RWPE1 (cell line): ENCODE data around the gene CCNY.
"Not testable (repeated sequence)": the region's sequence is repeated elsewhere in the genome, so short reads cannot be mapped to it uniquely, and the experiment has no call there.

Source experiments
- CTCF ChIA-PET: fragments of 350-600 bp; sonication (Branson Sonifier 250); formaldehyde crosslinking; extraction: SDS; loops from one replicate; lab custom pipeline; 2021; lab: Yijun Ruan, JAX
- POLR2A ChIA-PET: fragments of 400-600 bp; formaldehyde crosslinking; extraction: SDS; loops from one replicate; lab custom pipeline; 2020; ENCODE audit warnings: antibody characterized with exemption; ENCODE audit not compliant: low non-redundant PET; lab: Yijun Ruan, JAX
- DNase-seq: peaks from one replicate; pipeline ENCODE4 v3.0.0; 2012; ENCODE audit warnings: low spot score
- H3K27ac ChIP-seq: fragments of 450-650 bp; 2 replicates; pipeline ENCODE4 v1.5.1; 2017
- TF ChIP-seq, protein P1 (sequence below): fragments of 450-650 bp; conservative IDR thresholded peaks from 2 replicates; pipeline ENCODE4 v1.5.1; 2017; ENCODE audit warnings: low read depth, mild to moderate bottlenecking

Gene CCNY

DNA sequence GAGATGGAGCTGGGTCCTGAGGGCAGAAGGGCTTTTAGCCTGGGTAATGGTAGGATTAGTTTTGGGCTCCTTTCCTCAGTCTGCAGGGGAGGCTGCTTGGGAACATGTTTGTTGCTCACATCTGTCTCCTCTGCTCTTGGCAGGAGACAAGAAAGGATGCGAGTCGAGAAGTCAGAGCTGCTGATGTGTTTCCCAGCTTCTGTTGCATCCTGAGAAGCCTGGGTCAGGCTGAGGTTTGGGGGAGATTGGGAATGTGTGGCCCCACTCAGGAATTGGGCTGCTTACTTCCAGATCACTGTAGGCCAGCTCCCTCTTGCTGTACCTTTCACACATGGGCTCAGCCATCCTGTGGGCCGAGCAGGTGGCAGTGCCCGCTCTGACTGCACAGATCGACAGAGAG is 79.2 kb downstream of the CCNY start:
- TF ChIP-seq, protein P1, sequence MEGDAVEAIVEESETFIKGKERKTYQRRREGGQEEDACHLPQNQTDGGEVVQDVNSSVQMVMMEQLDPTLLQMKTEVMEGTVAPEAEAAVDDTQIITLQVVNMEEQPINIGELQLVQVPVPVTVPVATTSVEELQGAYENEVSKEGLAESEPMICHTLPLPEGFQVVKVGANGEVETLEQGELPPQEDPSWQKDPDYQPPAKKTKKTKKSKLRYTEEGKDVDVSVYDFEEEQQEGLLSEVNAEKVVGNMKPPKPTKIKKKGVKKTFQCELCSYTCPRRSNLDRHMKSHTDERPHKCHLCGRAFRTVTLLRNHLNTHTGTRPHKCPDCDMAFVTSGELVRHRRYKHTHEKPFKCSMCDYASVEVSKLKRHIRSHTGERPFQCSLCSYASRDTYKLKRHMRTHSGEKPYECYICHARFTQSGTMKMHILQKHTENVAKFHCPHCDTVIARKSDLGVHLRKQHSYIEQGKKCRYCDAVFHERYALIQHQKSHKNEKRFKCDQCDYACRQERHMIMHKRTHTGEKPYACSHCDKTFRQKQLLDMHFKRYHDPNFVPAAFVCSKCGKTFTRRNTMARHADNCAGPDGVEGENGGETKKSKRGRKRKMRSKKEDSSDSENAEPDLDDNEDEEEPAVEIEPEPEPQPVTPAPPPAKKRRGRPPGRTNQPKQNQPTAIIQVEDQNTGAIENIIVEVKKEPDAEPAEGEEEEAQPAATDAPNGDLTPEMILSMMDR: no peak
- CTCF ChIA-PET: interaction anchor here (0.6 kb wide), 2 partner anchors 51 to 171 kb away, joined by 3 to 5 read pairs; no protein-coding TSS in a partner anchor
- POLR2A ChIA-PET: no interaction called here
- no peak overlapping the region; the same call in 1 of the 2 replicates for H3K27ac ChIP-seq
- DNase-seq: no peak

DNA sequence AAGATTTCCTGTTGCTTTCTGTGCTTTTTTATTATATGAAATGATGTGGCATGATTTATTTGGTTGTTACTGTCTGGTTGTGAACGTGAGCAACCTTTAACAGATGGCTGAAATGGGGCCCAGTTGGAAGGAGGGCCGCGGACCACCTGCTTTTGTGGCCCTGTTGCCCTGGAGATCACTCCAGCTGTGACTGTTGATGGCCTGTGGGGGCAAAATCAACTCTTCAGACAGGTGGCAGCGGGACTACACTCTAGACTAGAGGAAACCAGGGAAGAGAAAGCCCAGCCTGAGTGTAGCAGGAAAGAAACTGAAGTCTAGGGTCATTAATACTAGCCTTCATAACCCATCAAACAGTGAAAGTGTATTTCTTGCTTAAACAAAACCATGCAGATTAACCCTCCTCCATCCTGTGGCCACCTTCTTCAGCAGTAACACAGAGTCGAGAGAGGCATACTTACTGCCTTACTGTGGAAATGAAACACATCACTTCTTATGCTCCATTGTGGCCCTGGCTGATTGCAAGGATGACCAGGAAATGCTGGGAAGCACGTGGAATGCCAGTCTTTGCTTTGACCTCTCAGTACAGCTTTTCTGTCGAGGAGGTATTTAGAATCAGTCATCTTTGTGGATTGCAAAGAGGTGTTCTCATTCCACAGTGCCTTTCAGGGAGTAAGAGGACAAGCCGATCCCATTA is 80.5 kb downstream of the CCNY start:
- CTCF ChIA-PET: no interaction called here
- no peak for DNase-seq
- TF ChIP-seq, protein P1: no peak
- POLR2A ChIA-PET: no interaction called here
- H3K27ac ChIP-seq: no peak overlapping the region

DNA sequence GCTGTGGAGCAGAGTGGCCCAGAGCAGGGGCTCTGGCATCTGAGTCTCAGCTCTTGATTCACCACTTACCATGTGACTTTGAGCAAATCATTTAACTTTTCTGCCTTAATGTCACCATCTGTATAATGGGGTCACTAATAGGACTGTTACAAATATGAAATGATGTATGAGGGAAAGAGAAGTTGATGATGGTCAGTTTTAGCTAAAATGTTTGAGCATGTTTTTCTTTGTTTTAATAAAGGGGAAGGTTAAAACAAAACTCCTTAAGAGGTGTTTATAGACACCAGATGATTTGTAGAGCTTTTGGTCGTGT is 81.0 kb downstream of the CCNY start:
- ChIA-PET CTCF (no interaction called here), POLR2A (no interaction called here)
- H3K27ac ChIP-seq: no peak overlapping the region
- no peak for DNase-seq
- TF ChIP-seq, protein P1: no peak

DNA sequence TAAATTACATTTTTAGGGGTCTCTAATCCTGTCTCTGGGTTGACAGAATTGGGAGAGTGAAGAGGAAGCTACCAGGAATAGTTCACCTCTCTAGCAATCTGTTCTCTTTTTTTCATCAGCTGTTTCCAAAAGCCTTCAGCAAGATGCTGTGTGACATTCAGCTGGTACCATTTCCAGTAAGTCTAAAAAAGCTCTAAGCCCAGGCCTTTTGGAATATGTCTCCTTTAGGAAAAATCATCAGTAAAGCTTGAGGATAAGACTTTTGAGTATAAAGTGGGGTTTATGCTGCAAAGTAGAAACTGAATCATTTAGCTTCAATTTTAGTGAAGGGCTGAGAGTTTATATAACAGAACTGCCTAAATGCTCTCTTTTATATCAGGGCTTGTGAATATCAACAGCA is 81.5 kb downstream of the CCNY start:
- ChIA-PET POLR2A (no interaction called here), CTCF (no interaction called here)
- H3K27ac ChIP-seq: no peak overlapping the region
- TF ChIP-seq, protein P1: no peak
- DNase-seq: no peak

DNA sequence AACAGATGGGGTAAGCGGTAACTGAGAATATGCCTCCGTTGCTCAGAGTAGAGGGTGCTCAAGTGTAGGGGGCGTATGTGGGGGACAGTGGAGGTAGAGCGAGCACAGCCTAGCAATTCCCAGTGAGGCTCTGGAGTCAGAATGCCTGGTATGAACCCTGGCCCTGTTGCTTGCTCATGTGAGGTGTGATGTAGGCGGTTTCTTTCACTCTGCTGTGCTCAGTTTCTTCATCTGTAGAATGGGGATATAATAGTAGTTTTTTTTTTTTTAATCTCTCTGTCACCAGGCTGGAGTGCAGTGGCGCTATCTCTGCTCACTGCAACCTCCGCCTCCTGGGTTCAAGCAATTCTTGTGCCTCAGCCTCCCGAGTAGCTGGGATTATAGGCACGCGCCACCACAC is 82.3 kb downstream of the CCNY start:
- POLR2A ChIA-PET, H3K27ac ChIP-seq, DNase-seq, CTCF ChIA-PET: not testable (repeated sequence)

DNA sequence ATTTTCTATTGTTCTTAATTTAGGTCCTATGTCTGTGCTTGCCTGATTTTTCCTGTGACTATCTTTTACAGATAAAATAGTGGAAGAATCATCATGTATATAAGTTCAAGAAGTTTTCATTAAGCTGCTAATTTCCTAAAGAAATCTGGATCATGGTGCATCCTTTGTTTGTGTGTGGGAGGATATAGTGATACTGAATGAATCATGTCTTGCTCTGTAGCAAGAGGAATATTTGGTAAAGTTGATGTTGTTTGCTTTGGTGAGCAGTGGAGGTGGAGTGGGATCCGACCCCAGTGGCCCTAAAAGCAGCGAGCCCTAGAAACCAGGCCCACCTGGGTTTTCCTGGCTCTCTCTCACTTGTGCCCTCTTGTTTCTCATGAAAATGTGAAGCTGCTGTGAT is 83.7 kb downstream of the CCNY start:
- ChIA-PET CTCF (interaction anchor here (0.7 kb wide), 1 partner anchor 801 kb away, joined by 3 read pairs; no protein-coding TSS in a partner anchor), POLR2A (interaction anchor here (0.6 kb wide), 1 partner anchor 66 kb away, joined by 4 read pairs; no protein-coding TSS in a partner anchor)
- H3K27ac ChIP-seq: no peak overlapping the region
- DNase-seq: peak; percentile 46
- TF ChIP-seq, protein P1: no peak

DNA sequence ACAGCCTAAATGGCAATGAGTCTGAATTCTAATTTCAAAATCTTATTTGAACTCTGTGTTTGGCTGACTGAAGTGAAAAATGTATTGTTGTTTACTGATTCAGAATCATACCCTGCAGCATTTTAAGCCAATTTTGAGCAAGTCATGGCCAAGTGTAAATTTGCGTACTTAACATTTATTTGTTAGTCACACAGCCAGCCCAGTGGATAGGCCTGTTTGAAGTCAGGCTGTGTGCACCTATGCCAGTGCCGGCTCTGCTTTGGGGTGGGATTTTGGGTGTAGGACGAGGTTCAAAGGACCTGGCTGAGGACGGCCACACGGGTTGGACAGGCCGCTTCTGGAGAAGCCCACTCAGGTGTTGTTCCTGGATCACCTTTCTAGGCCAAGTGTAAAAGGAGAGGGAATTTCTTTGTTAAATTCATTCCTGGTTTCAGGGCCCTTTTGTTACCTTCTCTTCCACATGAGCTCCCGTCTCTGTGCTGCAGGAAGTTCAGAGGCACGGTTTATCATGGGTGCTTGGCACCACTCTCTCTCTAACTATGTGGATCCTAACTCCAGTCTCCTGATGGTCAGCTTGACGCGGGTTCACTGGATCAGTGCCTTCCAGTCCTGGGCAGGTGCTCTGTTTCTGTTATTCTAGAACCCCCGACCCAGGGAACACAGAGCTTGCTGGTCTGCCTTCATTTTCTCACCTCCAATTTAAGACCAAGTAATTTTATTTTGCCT is 84.7 kb downstream of the CCNY start:
- CTCF ChIA-PET: interaction anchor here (0.6 to 0.7 kb wide), 3 partner anchors 52 to 140 kb away, joined by 3 to 4 read pairs (median 3); no protein-coding TSS in a partner anchor
- TF ChIP-seq, protein P1: no peak
- peak overlapping the region; percentile 72 for H3K27ac ChIP-seq
- POLR2A ChIA-PET: no interaction called here
- no peak for DNase-seq
